ENCODE results near the gene ENG.
A peak's percentile ranks its signal among the peaks of the same experiment; 100 is the strongest.

The ENG gene

GRCh38 chr9:127813686-127814226 lies 40.7 kb downstream of the ENG start:
- DNase-seq (ENCODE audit: low read depth) = no peak

- DNase-seq (ENCODE audit: low read depth) = no peak
Observed at GRCh38 chr9:127812936-127813675, 41.4 kb downstream of the ENG start.

- DNase-seq (ENCODE audit: low read depth) = no peak
Observed at GRCh38 chr9:127812011-127812410, 42.4 kb downstream of the ENG start.

GRCh38 chr9:127810378-127811187 lies 43.9 kb downstream of the ENG start:
- no peak for DNase-seq (ENCODE audit: low read depth)

- no peak for DNase-seq (ENCODE audit: low read depth)
Observed at GRCh38 chr9:127809540-127810377, 44.7 kb downstream of the ENG start.

GRCh38 chr9:127809002-127809539 lies 45.4 kb downstream of the ENG start:
- no peak for DNase-seq (ENCODE audit: low read depth)

GRCh38 chr9:127808347-127809001 lies 46.0 kb downstream of the ENG start:
- DNase-seq (ENCODE audit: low read depth) = no peak

GRCh38 chr9:127806871-127807270 lies 47.6 kb downstream of the ENG start:
- DNase-seq (ENCODE audit: low read depth) = no peak

GRCh38 chr9:127805620-127806019 lies 48.8 kb downstream of the ENG start:
- DNase-seq (ENCODE audit: low read depth) = no peak

GRCh38 chr9:127803507-127804352 lies 50.7 kb downstream of the ENG start:
- DNase-seq (ENCODE audit: low read depth) = no peak

GRCh38 chr9:127802576-127803443 lies 51.6 kb downstream of the ENG start, which contains the start of gene FPGS:
TSS of gene FPGS (plus strand) at chr9:127802882. CDS start at chr9:127802925, 43 bp downstream.
- DNase-seq (ENCODE audit: low read depth) = peak; percentile 80

GRCh38 chr9:127801955-127802575 lies 52.4 kb downstream of the ENG start:
- DNase-seq (ENCODE audit: low read depth) = no peak

GRCh38 chr9:127796852-127797370 lies 57.5 kb downstream of the ENG start:
- no peak for DNase-seq (ENCODE audit: low read depth)

- no peak for DNase-seq (ENCODE audit: low read depth)
Observed at GRCh38 chr9:127796225-127796813, 58.1 kb downstream of the ENG start.

GRCh38 chr9:127794001-127794791 lies 60.3 kb downstream of the ENG start:
- DNase-seq (ENCODE audit: low read depth) = no peak

GRCh38 chr9:127793093-127793708 lies 61.3 kb downstream of the ENG start:
- no peak for DNase-seq (ENCODE audit: low read depth)
